ENCODE measurements around the gene CCDC185.
"Not testable (repeated sequence)": the region's sequence is repeated elsewhere in the genome, so short reads cannot be mapped to it uniquely, and the experiment has no call there.

CCDC185 gene

GRCh38 chr1:223394706-223395105 is 1.5 kb downstream of the CCDC185 start:
- DNase-seq (ENCODE audit: low read depth in 2 of 2), result no peak

GRCh38 chr1:223399393-223399792 is 6.2 kb downstream of the CCDC185 start:
- DNase-seq (ENCODE audit: low read depth in 2 of 2), result not testable (repeated sequence)

- DNase-seq (ENCODE audit: low read depth in 2 of 2), result no peak
Observed at GRCh38 chr1:223401873-223402789, 8.9 kb downstream of the CCDC185 start.

DNA sequence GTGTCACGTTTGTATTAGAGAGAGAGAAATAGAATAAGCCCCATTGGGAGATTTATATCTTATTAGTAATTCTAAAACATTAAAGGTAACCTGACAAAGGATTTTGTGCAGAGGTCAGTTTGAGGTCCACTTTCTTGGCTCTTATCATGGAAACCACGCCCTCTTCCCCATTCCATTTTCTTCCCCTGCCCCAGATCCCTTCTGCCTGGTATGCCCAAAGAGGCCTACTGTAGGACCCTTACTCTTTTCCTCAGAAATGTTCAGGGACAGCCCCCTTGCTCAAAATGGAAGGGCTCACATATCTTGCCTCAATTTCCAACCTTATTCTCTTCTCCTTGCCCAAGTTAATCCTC is 9.6 kb downstream of the CCDC185 start:
- DNase-seq (ENCODE audit: low read depth in 2 of 2), result no peak

GRCh38 chr1:223403184-223403815 is 10.1 kb downstream of the CCDC185 start:
- no peak for DNase-seq (ENCODE audit: low read depth in 2 of 2)

- DNase-seq (ENCODE audit: low read depth in 2 of 2), result no peak
Observed at GRCh38 chr1:223405507-223405906, 12.3 kb downstream of the CCDC185 start.

DNA sequence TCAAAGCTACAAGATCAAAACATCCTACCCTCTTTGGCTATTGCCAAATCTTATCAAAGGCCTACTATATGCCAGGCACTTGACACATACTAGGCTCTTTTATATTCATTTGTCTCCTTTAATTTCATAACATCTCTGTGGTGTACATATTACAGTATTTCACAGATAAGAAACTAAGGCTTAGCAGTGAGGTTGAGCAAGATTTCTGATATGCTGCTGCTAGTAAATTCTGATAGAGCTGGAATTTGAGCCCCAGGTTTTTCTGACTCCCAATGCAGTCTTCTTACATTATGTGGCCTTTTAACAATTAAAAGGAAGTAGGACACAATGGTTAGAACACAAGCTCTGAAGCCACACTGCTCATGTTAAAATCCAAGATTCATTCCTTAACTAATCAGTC is 16.8 kb downstream of the CCDC185 start:
- DNase-seq (ENCODE audit: low read depth in 2 of 2), result no peak

- DNase-seq (ENCODE audit: low read depth in 2 of 2), result no peak
Observed at GRCh38 chr1:223411309-223411708, 18.1 kb downstream of the CCDC185 start.

- no peak for DNase-seq (ENCODE audit: low read depth in 2 of 2)
Observed at GRCh38 chr1:223411710-223412109, 18.5 kb downstream of the CCDC185 start.

DNA sequence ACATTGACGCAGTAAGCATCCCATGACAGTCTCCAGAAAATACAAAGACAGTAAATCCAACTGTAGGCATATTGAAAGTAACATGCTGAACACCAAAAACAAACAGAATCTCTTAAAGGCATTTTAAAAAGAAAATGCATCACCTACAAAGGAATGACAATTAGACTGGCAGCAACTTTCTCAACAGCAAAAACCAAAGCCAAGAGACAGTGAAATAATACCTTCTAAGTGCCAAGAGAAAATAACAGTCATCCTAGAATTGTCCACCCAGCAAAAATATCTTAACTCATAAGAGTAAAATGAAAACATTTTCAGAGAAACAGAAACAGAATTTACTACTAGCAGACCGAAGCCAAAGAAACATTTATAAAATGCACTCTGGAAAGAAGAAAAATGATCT is 20.0 kb downstream of the CCDC185 start:
- DNase-seq (ENCODE audit: low read depth in 2 of 2), result no peak

DNA sequence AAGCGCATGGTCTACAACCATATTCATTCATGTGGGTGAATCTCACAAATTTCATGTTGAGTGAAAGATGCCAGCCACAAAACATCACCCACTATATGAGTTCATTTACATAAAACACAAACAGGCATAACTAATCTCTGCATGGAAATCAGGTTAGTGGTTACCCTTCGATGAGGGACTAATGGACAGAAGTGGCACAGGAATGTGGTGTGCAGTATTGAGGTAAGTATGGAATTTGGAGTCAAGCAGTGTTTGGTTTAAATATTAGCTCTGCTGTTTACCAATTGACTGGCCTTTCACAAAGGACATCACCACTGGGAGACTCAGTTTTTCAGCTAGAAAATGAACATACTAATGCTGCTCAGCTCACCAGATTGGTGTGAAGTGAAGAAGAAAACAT is 24.2 kb downstream of the CCDC185 start:
- DNase-seq (ENCODE audit: low read depth in 2 of 2), result no peak

DNA sequence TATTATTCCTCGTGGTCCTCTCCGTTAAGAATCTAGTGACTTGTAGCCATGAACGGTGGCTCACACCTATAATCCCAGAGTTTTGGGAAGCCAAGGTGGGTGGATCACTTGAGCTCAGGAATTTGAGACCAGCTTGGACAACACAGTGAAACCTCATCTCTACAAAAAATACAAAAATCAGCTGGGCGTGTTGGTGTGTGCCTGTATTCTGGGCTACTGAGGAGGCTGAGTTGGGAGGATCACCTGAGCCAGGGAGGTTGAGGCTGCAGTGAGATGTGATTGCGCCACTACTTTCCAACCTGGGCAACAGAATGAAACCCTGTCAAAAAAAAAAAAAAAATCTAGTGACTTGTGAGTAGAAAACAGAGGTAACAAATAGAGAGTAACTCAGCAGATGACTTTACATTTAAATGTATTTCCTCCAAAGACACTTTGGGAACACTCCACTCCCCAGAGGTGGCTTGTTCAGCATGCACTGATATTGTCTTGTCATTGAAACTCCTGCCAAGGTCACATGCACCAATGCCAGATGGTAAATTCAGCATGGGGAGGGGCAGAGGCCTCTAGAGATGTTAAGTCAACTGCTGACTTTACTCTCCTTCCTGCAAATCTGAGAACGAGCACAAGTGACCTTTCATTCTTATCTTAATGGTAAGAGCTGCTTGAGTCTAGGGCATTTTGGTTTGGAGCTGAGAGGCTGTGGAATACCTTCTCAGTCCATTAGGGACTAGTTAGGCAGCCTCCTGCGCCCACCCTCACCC is 24.9 kb downstream of the CCDC185 start:
- no peak for DNase-seq (ENCODE audit: low read depth in 2 of 2)

DNA sequence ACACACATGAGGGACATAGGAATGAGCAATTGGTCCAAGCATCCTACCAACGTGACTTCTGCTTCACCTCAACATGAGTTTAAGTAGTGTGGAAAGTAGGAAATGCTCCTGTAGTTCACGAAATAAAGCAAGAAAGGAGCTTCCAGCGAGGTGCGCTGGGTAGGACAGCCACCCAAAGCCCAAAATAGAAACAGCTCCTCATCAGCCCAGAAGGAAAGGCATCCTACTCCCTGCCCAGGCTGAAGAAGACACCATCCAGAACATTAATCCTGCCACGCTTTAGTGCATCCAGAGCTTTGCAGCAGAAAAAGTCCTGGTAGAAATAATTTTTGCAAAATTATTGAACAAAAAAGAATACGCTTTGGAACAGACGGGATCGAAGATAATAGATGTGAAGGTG is 25.9 kb downstream of the CCDC185 start:
- no peak for DNase-seq (ENCODE audit: low read depth in 2 of 2)

- DNase-seq (ENCODE audit: low read depth in 2 of 2), result no peak
Observed at GRCh38 chr1:223419561-223419960, 26.3 kb downstream of the CCDC185 start.

- DNase-seq (ENCODE audit: low read depth in 2 of 2), result no peak
Observed at GRCh38 chr1:223421025-223421424, 27.8 kb downstream of the CCDC185 start.

DNA sequence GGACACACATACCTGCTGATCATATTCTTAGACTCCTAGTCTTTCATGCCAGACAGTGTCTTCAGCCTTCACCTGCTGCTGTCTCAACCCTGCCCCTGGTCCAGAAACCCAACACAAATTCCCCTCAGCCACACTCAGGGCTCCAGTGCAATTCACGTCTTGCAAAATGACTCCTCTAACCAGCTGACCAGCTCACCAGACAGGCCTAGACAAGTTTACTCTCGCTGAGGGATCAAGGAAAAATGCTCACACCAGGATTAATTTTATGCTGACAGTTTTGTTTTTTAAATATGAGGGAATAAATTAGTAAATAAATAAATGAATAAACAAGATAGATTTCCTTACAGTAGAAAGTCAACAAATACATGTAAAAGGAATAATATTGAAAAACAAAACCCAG is 28.5 kb downstream of the CCDC185 start:
- no peak for DNase-seq (ENCODE audit: low read depth in 2 of 2)

DNA sequence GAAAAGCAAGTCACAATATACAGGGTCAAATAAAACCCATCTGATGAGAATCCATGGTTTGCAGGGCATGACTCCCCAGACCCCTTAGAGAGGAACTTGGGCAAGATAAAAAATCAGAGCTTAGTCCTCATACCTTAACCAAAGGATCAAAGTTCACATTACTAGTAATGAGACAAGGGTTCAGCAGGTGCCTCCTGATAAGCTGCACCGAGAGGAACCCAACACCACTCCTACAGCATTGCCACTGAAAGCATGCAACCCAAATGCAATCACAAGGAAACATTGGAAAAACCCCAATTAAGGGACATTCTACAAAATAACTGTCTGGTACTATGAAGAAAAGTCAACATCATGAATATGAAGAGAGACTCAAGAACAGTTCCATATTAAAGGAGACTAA is 29.7 kb downstream of the CCDC185 start:
- DNase-seq (ENCODE audit: low read depth in 2 of 2), result no peak

GRCh38 chr1:223423641-223424233 is 30.5 kb downstream of the CCDC185 start:
- DNase-seq (ENCODE audit: low read depth in 2 of 2), result no peak

DNA sequence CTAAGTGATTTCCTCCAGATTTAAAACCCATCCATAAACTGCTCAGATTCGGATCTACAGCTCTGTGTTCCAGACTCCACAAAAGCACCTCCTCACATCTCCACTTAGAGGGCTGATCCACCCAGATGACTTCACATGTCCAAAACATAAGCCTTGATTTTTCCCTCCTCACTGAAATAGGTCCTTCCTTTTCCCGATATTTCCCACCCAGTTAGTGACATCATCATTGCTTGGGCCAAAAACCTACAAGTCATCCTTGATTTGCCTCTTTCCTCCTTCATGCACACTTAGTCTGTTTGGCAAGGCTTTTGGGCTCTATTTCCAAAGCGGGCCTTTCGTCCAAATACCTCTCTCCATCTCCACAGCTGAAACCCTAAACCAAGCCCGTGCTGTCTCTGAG is 32.3 kb downstream of the CCDC185 start:
- DNase-seq (ENCODE audit: low read depth in 2 of 2), result no peak

DNA sequence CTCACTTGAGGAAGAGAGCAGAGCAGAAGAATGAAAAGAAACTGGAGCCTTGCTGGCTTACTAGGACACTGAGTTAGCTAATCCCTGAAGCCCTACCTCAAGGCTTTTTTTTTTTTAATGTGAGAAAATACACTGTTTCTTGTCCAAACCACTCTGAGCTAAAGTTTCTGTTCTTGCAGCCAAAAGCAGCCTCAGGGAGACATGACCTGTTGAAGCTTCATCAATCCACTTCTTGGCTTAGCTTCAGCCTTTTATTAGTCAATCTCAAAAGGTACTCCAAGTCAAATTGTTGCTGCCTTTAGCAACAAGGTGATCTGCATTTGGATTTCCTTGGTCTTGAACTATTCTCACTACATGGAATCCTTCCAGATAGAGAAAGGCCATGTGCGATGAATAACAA is 33.7 kb downstream of the CCDC185 start:
- DNase-seq (ENCODE audit: low read depth in 2 of 2), result no peak

DNA sequence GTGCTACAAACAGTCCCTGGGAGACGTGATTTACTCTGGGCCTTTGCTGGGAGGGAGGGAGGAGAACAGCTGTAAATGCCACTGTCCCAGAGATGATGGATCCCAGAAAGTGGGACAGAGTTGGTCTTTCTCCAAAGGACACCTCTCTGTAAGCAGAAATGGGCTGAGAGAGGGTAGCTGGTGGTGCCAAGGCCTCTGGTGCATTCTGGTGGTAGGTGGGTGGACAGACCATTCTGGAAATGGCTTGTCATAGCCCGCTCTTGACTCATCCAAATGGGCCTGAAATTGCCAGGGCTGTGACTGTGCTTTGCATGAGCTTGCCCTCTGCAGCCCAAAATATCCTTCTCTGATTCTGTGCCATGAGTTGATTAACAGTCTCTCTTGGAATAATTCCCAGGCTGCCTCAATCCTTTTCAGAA is 36.1 kb downstream of the CCDC185 start:
- no peak for DNase-seq (ENCODE audit: low read depth in 2 of 2)

GRCh38 chr1:223429821-223430220 is 36.6 kb downstream of the CCDC185 start:
- no peak for DNase-seq (ENCODE audit: low read depth in 2 of 2)
